Measurements from ENCODE around the gene PPFIBP1.
"Not testable (repeated sequence)": the region's sequence is repeated elsewhere in the genome, so short reads cannot be mapped to it uniquely, and the experiment has no call there.

- not testable (repeated sequence) for TF ChIP-seq POLR2A (IDR thresholded peaks at IDR 0.05); CTCF (IDR thresholded peaks at IDR 0.05); EP300 (IDR thresholded peaks at IDR 0.05; ENCODE audit: low read depth)
Observed at GRCh38 chr12:27544858-27545257, 20.9 kb downstream of the PPFIBP1 start.
